Right lung (tissue), 10 donors: ENCODE measurements around the gene SMARCA5. TPM values are rescaled to one million over a fixed set of nuclear protein-coding genes. Genes with fewer than 3 reads are reported as not detected.

Experiments used
- DNase-seq, 2 donors: peaks; one replicate each; pipeline ENCODE4 v3.0.0-alpha.2; 2013
- long read RNA-seq, 8 donors: transcript quantifications; one replicate each; lab custom pipeline, GENCODE V29; 2026
- polyA plus RNA-seq, 5 donors: library from polyadenylated mRNA; unstranded; fragments of 120-200 nt; gene quantifications; one replicate each; pipeline versions ENCODE4 v1.2.1 to v1.2.3, GENCODE V29; 2013; ENCODE audit warnings: inconsistent platforms in 1 of 5, low replicate concordance in 1 of 5; ENCODE audit not compliant: insufficient read length in 5 of 5, insufficient read depth in 1 of 5

Gene SMARCA5, protein sequence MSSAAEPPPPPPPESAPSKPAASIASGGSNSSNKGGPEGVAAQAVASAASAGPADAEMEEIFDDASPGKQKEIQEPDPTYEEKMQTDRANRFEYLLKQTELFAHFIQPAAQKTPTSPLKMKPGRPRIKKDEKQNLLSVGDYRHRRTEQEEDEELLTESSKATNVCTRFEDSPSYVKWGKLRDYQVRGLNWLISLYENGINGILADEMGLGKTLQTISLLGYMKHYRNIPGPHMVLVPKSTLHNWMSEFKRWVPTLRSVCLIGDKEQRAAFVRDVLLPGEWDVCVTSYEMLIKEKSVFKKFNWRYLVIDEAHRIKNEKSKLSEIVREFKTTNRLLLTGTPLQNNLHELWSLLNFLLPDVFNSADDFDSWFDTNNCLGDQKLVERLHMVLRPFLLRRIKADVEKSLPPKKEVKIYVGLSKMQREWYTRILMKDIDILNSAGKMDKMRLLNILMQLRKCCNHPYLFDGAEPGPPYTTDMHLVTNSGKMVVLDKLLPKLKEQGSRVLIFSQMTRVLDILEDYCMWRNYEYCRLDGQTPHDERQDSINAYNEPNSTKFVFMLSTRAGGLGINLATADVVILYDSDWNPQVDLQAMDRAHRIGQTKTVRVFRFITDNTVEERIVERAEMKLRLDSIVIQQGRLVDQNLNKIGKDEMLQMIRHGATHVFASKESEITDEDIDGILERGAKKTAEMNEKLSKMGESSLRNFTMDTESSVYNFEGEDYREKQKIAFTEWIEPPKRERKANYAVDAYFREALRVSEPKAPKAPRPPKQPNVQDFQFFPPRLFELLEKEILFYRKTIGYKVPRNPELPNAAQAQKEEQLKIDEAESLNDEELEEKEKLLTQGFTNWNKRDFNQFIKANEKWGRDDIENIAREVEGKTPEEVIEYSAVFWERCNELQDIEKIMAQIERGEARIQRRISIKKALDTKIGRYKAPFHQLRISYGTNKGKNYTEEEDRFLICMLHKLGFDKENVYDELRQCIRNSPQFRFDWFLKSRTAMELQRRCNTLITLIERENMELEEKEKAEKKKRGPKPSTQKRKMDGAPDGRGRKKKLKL
- polyA plus RNA-seq = 100 to 1,000 TPM; 234 to 322 (median 300) TPM
- long read RNA-seq, donor 1, full-length matches to known transcripts = 24 of 244 reads
- long read RNA-seq, donor 1, partial matches to known transcripts = 220 of 244 reads
- long read RNA-seq, donor 1, other reads (novel, unspliced or antisense) = 0 of 244 reads
- long read RNA-seq, donor 2, full-length matches to known transcripts = 11 of 27 reads
- long read RNA-seq, donor 2, partial matches to known transcripts = 16 of 27 reads
- long read RNA-seq, donor 2, other reads (novel, unspliced or antisense) = 0 of 27 reads
- long read RNA-seq, donor 3, full-length matches to known transcripts = 13 of 173 reads
- long read RNA-seq, donor 3, partial matches to known transcripts = 160 of 173 reads
- long read RNA-seq, donor 3, other reads (novel, unspliced or antisense) = 0 of 173 reads
- long read RNA-seq, donor 4, full-length matches to known transcripts = 5 of 180 reads
- long read RNA-seq, donor 4, partial matches to known transcripts = 175 of 180 reads
- long read RNA-seq, donor 4, other reads (novel, unspliced or antisense) = 0 of 180 reads
- long read RNA-seq, donor 5, full-length matches to known transcripts = 16 of 251 reads
- long read RNA-seq, donor 5, partial matches to known transcripts = 235 of 251 reads
- long read RNA-seq, donor 5, other reads (novel, unspliced or antisense) = 0 of 251 reads
- long read RNA-seq, donor 6, full-length matches to known transcripts = 20 of 207 reads
- long read RNA-seq, donor 6, partial matches to known transcripts = 187 of 207 reads
- long read RNA-seq, donor 6, other reads (novel, unspliced or antisense) = 0 of 207 reads
- long read RNA-seq, donor 7, full-length matches to known transcripts = 20 of 98 reads
- long read RNA-seq, donor 7, partial matches to known transcripts = 78 of 98 reads
- long read RNA-seq, donor 7, other reads (novel, unspliced or antisense) = 0 of 98 reads
- long read RNA-seq, donor 8, full-length matches to known transcripts = 5 of 5 reads
- long read RNA-seq, donor 8, partial matches to known transcripts = 0 of 5 reads
- long read RNA-seq, donor 8, other reads (novel, unspliced or antisense) = 0 of 5 reads

DNA sequence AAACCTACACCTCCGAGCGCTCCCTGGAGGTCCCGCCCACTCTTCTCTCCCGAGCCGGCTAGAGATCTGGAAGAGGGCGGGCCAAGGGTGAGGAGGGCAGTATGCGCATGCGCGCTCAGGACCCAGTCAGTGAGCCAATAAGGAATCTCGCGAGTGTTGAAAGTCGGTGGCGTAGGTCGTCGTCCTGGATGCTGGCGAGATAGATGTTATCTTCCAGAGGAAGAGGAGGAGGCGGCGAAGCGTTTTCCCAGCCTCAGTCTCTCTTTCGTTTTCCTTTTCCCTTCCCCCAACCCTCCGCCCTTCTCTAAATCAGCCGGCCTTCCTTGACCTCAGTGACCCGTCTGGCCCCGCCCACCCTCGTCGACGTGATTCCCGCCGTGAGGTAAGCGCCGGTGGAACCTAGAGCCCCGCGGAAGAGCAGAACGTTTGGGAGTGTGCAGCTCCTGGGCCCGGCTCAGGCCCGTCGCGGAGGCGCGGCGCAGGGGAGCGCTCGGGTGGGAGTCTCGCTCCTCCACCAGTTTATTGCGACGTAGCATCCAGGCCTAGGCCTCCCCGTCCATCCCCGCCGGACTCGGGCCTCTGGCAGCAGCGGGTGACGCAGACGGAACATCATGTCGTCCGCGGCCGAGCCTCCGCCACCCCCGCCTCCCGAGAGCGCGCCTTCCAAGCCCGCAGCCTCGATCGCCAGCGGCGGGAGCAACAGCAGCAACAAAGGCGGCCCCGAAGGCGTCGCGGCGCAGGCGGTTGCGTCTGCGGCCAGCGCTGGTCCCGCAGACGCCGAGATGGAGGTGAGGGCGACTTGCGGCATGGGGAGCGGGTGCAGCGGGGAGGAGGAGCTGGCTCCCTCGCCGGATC lies at the start of gene SMARCA5:
TSS of gene SMARCA5 (plus strand) at position 389 of the 855 bp plus-strand sequence. CDS start at position 612, 223 bp downstream.
- peak; percentile 98 to 99 for DNase-seq

DNA sequence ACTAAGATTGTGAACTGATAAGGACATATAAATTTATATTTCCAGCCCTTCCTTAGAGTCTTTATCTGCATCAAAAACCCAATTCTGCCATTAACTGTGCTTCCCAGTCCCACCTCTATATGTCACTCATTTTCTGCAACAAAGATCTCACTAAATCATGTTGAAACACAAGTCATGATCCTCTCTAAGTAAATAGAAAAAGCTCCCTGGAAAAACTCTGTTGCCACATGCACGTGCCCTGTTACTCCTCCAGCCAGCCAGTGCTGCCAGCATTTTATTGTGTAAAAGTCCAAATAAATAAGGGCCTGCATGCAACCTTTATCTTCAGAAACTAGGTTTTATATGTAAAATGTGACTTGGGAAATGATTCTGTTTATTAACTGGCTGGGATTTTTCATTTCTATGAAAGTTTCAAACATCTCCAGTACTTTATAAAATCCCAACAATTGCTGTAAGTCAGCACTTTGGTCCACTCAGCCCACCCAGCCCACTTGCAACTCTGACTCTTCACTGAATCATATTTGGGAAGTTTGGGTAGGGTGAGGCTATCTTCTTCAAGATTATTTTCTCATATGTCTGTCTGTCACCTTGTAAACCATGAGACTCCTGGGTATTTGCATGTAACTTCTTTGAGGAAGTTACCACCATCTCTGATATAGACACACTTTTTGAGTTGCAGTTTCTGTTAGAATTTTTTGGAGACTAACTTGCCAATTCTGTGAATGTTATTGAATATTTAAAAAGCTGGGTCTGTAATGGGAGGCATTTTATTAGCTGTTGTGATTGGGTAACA lies 40.0 kb upstream of the SMARCA5 start:
- no peak for DNase-seq

DNA sequence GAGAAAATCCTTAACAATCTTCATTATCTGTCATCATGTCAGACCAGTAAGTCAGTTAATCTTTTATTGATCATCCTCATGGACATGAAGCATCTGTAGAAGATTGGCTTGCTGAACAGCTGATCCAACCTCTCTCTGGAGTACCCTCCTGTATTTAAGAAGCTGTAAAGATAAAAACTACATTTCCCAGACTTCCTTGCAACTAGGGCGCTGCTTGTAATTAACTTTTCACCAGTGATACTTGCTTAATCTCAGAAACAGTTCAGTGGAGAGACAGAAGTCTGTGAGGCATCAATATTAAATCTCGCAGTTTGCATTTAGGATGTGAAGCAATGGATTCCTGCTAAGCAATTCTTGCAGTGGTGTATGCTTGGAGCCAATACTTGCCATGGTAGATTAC lies 36.0 kb upstream of the SMARCA5 start:
- DNase-seq = no peak

DNA sequence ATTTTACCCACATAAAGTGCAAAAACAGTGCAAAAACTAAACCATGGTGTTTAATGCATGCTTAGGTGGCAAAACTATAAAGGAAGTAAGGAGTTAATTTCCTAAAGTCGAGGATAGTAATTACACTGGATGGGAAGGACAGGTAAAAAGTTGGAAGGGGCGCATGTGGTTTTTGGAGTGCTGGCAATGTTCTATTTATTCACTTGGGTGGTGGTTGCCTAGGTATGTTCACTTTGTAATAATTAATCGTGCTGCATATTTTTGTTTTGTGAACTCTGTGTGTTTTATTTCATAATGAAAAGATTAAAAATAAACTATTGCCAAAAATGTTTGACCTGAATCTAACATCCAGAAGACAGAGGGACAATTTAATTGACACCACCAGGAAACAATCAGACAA lies 32.1 kb upstream of the SMARCA5 start:
- DNase-seq = no peak

DNA sequence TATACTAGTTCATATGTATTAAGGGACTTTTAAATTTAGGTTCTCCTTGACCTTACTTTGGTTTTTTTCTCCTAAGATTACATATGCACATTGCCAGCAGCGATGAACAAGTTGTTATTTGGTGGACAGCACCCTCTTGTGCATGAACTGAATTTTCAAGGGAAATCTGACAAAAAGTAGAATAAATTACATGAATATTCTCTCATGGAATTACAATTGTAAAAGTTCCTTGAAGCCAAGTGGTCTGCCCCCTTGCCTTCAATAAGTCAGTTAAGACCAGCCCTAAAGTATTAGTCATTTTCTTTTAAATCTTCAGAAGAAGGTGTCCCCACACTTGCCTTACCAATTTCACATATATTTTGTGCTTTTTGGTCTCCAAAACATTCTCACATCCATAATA lies 30.7 kb upstream of the SMARCA5 start:
- DNase-seq = peak; percentile 25 to 55

DNA sequence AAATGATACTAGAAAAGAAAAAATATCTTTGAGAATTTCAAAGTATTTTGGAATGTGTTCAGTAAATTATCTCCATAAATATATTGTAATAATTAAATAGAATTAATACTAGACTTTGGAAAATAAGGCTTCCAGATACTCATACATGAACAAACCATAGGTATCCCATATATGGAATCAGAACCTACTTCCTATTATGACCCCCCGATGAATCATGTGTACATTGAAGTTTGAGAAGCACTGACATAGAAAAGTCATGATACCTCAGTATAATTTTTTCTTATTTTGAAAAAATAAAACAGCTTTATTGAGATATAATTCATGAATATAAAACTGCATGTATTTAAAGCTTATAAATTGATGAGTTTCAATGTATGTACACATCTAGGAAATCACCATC lies 27.2 kb upstream of the SMARCA5 start:
- DNase-seq = no peak

DNA sequence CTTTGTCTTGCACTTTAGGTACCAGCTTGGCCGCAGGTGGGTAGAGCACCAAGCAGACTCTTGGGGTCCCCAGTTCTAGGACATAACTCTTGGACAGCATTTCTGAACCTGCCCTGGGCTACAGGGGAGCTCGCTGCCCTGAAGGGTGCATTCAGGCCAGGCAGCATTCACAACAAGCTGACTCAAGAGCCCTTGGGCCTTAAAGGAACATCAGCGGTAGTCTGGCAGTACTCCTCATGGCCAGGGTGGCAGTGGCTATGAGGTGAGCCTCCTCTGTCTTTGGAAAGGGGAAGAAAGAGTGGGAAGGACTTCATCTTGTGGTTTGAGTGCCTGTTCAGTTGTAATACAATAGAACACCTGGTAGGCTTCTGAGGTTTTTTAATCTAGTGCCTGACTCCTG lies 24.8 kb upstream of the SMARCA5 start:
- DNase-seq = no peak

DNA sequence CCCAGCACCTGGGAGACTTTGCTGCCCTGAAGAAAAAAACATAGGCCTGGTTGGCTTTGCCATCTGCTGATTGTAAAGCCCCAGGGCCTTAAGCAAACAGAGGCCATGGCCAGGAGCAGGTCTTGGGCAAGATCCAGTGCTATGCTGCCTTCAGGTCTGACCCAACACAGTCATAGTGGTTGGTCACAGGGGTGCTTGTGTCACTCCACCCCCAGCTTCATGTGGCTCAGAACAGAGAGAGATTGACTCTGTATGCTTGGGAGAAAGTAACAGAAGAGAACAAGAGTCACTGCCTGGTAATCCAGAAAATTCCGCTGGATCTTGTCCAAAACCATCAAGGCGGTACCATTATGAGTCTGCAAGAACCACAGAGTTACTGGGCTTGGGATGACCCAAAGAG lies 24.4 kb upstream of the SMARCA5 start:
- no peak for DNase-seq

DNA sequence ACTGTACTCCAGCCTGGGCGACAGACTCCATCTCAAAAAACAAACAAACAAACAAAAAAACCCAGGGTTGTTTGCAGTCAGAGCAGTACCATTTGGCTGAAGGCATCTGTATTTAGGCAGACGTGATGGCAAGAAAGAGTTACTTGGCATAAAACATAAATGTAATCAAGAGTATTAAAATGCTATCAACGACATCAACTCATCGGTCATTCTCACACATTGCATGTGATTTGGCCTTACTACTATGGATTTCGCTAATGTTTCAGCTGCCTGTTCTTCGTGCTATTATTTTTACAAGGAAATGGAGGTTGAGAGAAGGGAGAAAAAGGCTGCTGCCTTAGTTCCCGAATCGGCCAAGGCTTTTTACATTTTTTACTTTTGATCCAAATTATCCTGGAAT lies 15.5 kb upstream of the SMARCA5 start:
- peak; percentile 72 to 81 for DNase-seq

DNA sequence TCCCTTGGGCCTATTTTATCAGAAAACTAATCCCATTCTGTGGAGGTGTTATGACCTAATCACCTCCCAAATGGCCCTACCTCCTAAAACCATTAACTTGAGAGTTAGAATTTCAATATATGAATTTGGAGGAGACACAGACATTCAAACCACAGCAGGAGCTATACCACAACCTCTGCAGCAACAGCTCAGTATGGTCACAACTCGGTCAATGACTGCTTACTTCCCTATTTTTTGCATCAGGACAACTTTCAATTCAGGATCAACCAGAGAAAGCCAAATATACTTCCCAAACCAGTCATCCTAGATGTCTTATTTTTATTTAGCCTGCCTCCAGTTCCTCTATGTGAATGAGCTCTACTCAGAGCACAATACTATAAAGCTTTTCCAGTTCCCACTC lies 11.3 kb upstream of the SMARCA5 start:
- DNase-seq = no peak

DNA sequence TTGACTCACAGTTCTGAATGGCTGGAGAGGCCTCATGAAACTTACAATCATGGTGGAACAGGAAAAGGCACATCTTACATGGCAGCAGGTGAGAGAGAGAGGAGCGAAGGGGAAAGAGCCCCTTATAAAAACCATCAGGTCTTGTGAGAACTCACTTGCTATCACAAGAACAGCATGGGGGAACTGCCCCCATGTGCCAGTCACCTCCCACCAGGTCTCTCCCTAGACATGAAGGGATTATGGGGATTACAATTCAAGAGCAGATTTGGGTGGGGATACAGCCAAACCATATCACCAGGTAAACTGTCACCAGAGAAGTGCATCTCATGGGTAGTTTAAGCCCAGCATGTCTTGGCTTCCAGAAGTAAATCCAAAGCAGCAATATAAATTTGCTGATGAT lies 7.5 kb upstream of the SMARCA5 start:
- DNase-seq = no peak

DNA sequence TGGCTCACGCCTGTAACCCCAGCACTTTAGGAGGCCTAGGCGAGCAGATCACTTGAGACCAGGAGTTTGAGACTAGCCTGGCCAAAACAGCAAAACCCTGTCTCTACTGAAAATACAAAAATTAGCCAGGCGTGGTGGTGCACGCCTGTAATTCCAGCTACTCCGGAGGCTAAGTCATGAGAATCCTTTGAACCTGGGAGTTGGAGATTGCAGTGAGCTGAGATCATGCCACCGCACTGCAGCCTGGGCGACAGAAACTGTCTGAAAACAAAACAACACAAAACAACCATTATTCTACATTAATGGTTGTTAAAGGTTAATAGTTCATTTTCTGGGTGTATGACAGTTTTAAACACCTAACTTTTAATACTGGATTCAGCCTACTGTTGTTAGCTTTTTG lies 1.6 kb upstream of the SMARCA5 start:
- no peak for DNase-seq

DNA sequence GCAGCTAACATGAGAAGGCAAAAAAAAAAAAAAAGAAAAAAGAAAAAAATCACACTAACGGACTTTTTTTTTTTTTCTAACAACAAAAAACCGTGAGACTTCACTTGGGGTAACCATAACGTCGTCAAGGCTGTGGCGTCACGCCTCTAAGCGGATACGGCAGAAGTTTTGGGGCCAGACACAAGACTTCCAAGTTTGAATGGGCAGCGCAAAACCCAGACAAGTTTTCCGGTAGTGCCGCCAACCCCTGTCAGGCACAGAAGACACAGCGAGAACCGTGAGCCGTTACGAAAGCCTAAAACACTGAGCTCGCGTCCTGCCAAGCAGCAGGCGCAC lies 556 bp upstream of the SMARCA5 start:
- DNase-seq = no peak

DNA sequence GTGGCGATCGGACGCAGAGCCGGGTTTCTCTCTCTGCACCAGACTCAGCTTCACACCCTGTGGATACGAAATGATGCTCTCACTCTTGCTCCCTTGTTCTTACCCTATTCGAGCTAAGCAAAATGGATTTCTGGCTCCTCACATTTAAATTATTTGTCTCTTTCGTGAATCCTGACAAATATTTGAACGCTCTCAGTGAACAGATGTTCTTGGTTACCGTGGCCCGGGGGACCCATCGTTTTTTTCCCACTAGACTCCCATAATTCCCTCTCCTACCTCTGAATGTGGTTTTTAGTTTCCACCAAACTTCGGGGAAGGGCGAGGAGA lies 630 bp downstream of the SMARCA5 start:
- no peak for DNase-seq

DNA sequence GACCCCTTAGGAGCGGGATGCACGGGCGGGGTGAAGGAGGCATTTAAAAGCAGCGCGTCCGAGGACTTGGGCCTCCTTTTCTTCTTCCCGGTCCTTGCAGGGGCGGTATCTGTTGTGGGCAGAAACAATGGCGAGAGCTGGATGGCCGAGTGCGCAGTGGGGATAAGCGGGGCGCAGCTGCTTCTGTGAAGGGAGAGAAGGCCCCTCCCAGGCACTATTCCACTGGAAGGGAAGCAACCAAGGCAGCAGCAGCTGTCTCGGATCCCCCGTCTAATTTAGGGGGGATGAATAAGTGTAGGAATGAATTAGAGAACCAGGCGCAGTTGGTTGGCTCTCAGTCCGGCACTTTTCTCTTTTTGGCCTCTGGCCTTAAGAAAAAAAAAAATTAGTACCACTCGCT lies 995 bp downstream of the SMARCA5 start:
- DNase-seq = peak; percentile 62 to 66

DNA sequence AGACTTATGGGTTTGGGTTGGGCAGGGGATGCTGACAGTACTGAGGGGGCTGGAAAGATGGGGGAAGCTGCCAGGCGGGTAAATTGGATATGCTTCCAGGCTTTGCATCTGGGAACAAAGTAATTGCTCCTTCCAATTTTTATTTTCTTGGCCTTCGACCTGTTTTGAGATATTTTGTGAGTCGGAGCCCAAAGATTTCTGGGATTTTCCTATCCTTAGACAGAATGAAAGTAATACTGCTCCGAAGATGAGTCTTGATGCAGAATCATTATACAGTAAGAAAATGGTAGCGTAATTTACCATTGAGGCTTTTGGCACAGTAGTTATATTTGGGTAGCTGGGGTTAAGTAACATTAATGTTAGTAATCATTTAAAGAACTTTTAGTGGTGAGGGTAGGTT lies 1.4 kb downstream of the SMARCA5 start:
- no peak for DNase-seq

DNA sequence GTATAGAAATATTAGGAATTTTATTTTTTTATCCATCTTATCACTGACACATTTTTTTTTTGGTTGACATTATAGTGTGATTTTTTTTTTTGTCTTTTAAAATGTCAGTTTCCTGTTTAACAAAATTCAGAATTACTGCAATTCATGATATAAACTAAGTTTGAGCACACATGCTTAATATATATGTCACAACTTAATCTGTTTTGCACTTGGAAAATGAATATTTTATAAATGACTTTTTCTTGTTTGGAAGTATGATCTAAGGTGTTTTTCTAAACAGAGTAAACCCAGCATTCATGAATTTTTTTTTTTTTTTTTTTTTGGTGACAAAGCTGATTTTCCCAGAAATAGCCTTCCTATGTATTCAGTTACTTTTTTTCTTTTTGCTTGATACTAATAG lies 2.4 kb downstream of the SMARCA5 start:
- no peak for DNase-seq

DNA sequence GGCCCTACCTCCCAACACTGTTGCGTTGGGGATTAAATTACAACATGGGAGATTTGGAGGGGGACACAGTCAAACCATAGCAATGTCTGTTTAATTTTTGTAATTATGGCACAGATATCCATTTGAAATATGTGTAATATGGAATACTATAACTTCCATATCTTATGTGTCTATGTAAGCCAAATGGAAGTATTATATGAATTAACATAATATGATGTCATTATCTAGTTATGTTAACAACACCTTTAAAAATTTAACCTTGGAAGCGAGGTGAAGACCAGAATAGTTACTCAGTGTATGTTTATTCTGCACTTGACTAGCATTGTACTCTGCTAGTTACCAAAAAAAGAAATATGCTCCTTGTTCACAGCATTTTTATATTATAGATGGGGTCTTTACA lies 4.3 kb downstream of the SMARCA5 start:
- no peak for DNase-seq

DNA sequence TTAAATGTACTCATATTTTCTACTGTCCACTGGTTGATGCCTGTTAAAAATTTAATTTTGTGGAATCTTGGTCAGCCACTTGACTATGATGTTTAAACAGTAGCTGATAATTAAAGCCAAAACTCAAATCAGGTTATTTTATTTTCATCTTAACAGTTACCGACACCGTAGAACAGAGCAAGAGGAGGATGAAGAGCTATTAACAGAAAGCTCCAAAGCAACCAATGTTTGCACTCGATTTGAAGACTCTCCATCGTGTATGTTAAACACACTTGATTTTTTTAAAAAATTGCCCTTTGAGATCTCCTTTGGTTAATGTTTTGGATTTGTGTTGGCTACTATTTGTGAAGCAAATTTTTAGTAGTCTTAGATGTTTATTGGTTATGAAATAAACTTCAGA lies 10.7 kb downstream of the SMARCA5 start:
- DNase-seq = no peak
